ENCODE measurements around the gene ANKRD12. TPM values are rescaled to one million over a fixed set of nuclear protein-coding genes. Genes with fewer than 3 reads are reported as not detected.
"Not testable (repeated sequence)": the region's sequence is repeated elsewhere in the genome, so short reads cannot be mapped to it uniquely, and the experiment has no call there.

The ANKRD12 gene
- total RNA-seq (68.8 TPM), polyA plus RNA-seq (ENCODE audit: insufficient read depth in 1 of 8, insufficient read length in 8 of 8, low replicate concordance in 1 of 8) (10 to 100 TPM; 12.7 to 21.3 (median 16.2) TPM)
- long read RNA-seq, donor 1 = 0 reads
- long read RNA-seq, donor 2 = 0 reads
- long read RNA-seq, donor 3, partial matches to known transcripts = 8 of 8 reads
- long read RNA-seq, donor 3, other reads (novel, unspliced or antisense) = 0 of 8 reads
- long read RNA-seq, donor 4 = 0 reads
- long read RNA-seq, donor 5 = 0 reads
- long read RNA-seq, donor 6, partial matches to known transcripts = 0 of 1 reads
- long read RNA-seq, donor 6, other reads (novel, unspliced or antisense) = 0 of 1 reads
- long read RNA-seq, donor 7, partial matches to known transcripts = 5 of 5 reads
- long read RNA-seq, donor 7, other reads (novel, unspliced or antisense) = 0 of 5 reads
- long read RNA-seq, donor 8 = 0 reads
- long read RNA-seq, donor 9 = 0 reads
- long read RNA-seq, donor 10 = 0 reads
- long read RNA-seq, donor 11, partial matches to known transcripts = 0 of 1 reads
- long read RNA-seq, donor 11, other reads (novel, unspliced or antisense) = 0 of 1 reads

GRCh38 chr18:9136315-9137155, at the start of gene ANKRD12:
Gene ANKRD12 (plus strand): TSS chr18:9136781. CDS start chr18:9182433, 45,652 bp downstream.
- H3K4me3 ChIP-seq (ENCODE audit: low read length) = peak within 1 kb of the TSS; percentile 90
- DNase-seq = peak; percentile 99
- peaks cover 14% of the 10 kb centered on the region for H3K4me1 ChIP-seq (ENCODE audit: control insufficient read depth, insufficient read depth, low read length)
- WGBS (ENCODE audit: insufficient coverage) = under 1% methylated on average over 78 of the region's 95 CpGs
- H3K27me3 ChIP-seq (ENCODE audit: control insufficient read depth, insufficient read depth, low read length) = no peaks in the 10 kb centered on the region
- H3K9me3 ChIP-seq (replicated peaks; ENCODE audit: control insufficient read depth, low read depth, low read length) = no peaks in the 10 kb centered on the region
- H3K27ac ChIP-seq (ENCODE audit: low read length) = peak within 1 kb of the TSS; percentile 96
- peaks cover 14% of the 10 kb centered on the region for H3K36me3 ChIP-seq (ENCODE audit: control insufficient read depth, insufficient read depth, low read length)

GRCh38 chr18:9087144-9087543, 49.4 kb upstream of the ANKRD12 start:
- Histone ChIP-seq H3K9me3 (replicated peaks; ENCODE audit: control insufficient read depth, low read depth, low read length) (no peaks in the 10 kb centered on the region), H3K4me3 (ENCODE audit: low read length) (no peak overlapping the region), H3K27ac (ENCODE audit: low read length) (no peak overlapping the region), H3K4me1 (ENCODE audit: control insufficient read depth, insufficient read depth, low read length) (no peaks in the 10 kb centered on the region), H3K36me3 (ENCODE audit: control insufficient read depth, insufficient read depth, low read length) (no peaks in the 10 kb centered on the region), H3K27me3 (ENCODE audit: control insufficient read depth, insufficient read depth, low read length) (no peaks in the 10 kb centered on the region)
- no peak for DNase-seq
- WGBS (ENCODE audit: insufficient coverage) = no CpG with 5 or more reads among the region's 2 CpGs

GRCh38 chr18:9088252-9088651, 48.3 kb upstream of the ANKRD12 start:
- H3K27ac ChIP-seq (ENCODE audit: low read length) = no peak overlapping the region
- no peaks in the 10 kb centered on the region for H3K36me3 ChIP-seq (ENCODE audit: control insufficient read depth, insufficient read depth, low read length)
- H3K4me3 ChIP-seq (ENCODE audit: low read length) = no peak overlapping the region
- WGBS (ENCODE audit: insufficient coverage) = 77% methylated on average over 2 of the region's 5 CpGs
- no peak for DNase-seq
- H3K27me3 ChIP-seq (ENCODE audit: control insufficient read depth, insufficient read depth, low read length) = no peaks in the 10 kb centered on the region
- H3K9me3 ChIP-seq (replicated peaks; ENCODE audit: control insufficient read depth, low read depth, low read length) = no peaks in the 10 kb centered on the region
- no peaks in the 10 kb centered on the region for H3K4me1 ChIP-seq (ENCODE audit: control insufficient read depth, insufficient read depth, low read length)

- not testable (repeated sequence) for H3K9me3 ChIP-seq (replicated peaks; ENCODE audit: control insufficient read depth, low read depth, low read length); H3K27ac ChIP-seq (ENCODE audit: low read length); H3K36me3 ChIP-seq (ENCODE audit: control insufficient read depth, insufficient read depth, low read length); DNase-seq; H3K27me3 ChIP-seq (ENCODE audit: control insufficient read depth, insufficient read depth, low read length); H3K4me3 ChIP-seq (ENCODE audit: low read length); H3K4me1 ChIP-seq (ENCODE audit: control insufficient read depth, insufficient read depth, low read length)
- no CpG with 5 or more reads among the region's 2 CpGs for WGBS (ENCODE audit: insufficient coverage)
Measured at GRCh38 chr18:9088727-9089126, 47.9 kb upstream of the ANKRD12 start.

DNA sequence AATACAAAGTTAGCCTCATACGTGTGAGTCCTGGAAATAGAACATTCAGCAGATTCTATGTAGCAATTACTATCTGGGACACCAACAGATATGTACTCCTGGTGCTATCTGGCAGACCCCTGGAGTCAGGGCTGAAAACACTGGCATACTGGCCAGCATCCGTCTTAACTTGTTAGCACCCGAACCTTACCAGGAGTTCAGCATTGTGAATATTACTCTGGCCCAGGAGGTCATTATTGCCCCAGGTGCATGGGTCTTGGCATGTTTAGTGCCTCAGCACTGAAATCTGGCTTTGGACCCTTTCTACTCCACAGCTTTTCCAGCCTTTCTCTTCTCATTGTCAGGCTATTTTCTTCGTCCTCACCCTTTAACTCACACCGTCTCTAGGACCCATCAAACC, 46.0 kb upstream of the ANKRD12 start:
- DNase-seq = no peak
- Histone ChIP-seq H3K4me1 (ENCODE audit: control insufficient read depth, insufficient read depth, low read length) (no peaks in the 10 kb centered on the region), H3K36me3 (ENCODE audit: control insufficient read depth, insufficient read depth, low read length) (no peaks in the 10 kb centered on the region), H3K27ac (ENCODE audit: low read length) (no peak overlapping the region), H3K9me3 (replicated peaks; ENCODE audit: control insufficient read depth, low read depth, low read length) (no peaks in the 10 kb centered on the region), H3K4me3 (ENCODE audit: low read length) (no peak overlapping the region), H3K27me3 (ENCODE audit: control insufficient read depth, insufficient read depth, low read length) (no peaks in the 10 kb centered on the region)
- 87% methylated on average over 5 of the region's 5 CpGs for WGBS (ENCODE audit: insufficient coverage)

DNA sequence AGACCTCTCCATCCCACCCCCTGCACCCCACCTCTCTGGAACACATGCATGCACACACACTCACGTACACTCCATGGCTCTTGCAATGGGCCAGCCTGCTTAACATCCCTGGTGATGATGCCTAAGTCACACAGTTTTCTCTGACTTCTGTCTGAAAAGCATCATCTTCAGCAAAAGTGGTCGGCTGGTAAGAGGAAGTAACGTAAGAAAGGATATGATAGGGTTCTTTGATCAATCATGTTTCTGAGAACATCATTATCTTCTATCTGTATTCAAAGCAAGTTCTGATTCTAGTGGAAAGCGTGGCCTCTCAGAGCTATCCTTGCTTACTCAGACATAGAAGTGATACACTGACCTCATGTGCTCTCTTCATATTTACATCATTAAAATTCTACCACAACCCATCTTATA, 45.5 kb upstream of the ANKRD12 start:
- Histone ChIP-seq H3K27me3 (ENCODE audit: control insufficient read depth, insufficient read depth, low read length) (no peaks in the 10 kb centered on the region), H3K4me1 (ENCODE audit: control insufficient read depth, insufficient read depth, low read length) (no peaks in the 10 kb centered on the region), H3K36me3 (ENCODE audit: control insufficient read depth, insufficient read depth, low read length) (no peaks in the 10 kb centered on the region), H3K27ac (ENCODE audit: low read length) (no peak overlapping the region), H3K4me3 (ENCODE audit: low read length) (no peak overlapping the region), H3K9me3 (replicated peaks; ENCODE audit: control insufficient read depth, low read depth, low read length) (no peaks in the 10 kb centered on the region)
- DNase-seq = no peak
- WGBS (ENCODE audit: insufficient coverage) = 90% methylated on average over 2 of the region's 4 CpGs

DNA sequence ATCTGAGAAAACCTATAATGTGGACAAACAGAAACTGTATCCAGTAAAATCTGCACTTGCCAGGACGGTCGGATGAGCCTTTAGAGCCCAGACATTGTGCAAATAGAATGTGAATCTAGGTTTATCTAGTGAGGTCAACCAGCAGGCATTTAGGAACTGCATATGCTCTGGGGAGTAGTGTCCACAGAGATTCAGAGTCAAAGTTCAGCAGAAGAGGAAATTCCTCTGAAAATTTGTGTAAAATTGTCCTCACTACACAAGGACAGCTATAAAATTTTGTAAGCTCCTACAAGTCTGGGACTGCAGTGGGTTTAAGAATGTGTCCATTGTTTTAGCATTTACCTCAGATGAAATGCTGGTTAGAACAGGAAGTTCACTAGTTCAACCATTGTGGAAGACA, 43.9 kb upstream of the ANKRD12 start:
- no peak for DNase-seq
- H3K4me3 ChIP-seq (ENCODE audit: low read length) = no peak overlapping the region
- H3K9me3 ChIP-seq (replicated peaks; ENCODE audit: control insufficient read depth, low read depth, low read length) = no peaks in the 10 kb centered on the region
- H3K27me3 ChIP-seq (ENCODE audit: control insufficient read depth, insufficient read depth, low read length) = no peaks in the 10 kb centered on the region
- no peaks in the 10 kb centered on the region for H3K36me3 ChIP-seq (ENCODE audit: control insufficient read depth, insufficient read depth, low read length)
- H3K27ac ChIP-seq (ENCODE audit: low read length) = peak overlapping the region; percentile 20
- WGBS (ENCODE audit: insufficient coverage) = 72% methylated on average over 2 of the region's 2 CpGs
- no peaks in the 10 kb centered on the region for H3K4me1 ChIP-seq (ENCODE audit: control insufficient read depth, insufficient read depth, low read length)

GRCh38 chr18:9093109-9093508, 43.5 kb upstream of the ANKRD12 start:
- not testable (repeated sequence) for H3K27ac ChIP-seq (ENCODE audit: low read length); H3K4me3 ChIP-seq (ENCODE audit: low read length); H3K36me3 ChIP-seq (ENCODE audit: control insufficient read depth, insufficient read depth, low read length); H3K27me3 ChIP-seq (ENCODE audit: control insufficient read depth, insufficient read depth, low read length); H3K9me3 ChIP-seq (replicated peaks; ENCODE audit: control insufficient read depth, low read depth, low read length); H3K4me1 ChIP-seq (ENCODE audit: control insufficient read depth, insufficient read depth, low read length); DNase-seq
- WGBS (ENCODE audit: insufficient coverage) = no CpG with 5 or more reads among the region's 3 CpGs

DNA sequence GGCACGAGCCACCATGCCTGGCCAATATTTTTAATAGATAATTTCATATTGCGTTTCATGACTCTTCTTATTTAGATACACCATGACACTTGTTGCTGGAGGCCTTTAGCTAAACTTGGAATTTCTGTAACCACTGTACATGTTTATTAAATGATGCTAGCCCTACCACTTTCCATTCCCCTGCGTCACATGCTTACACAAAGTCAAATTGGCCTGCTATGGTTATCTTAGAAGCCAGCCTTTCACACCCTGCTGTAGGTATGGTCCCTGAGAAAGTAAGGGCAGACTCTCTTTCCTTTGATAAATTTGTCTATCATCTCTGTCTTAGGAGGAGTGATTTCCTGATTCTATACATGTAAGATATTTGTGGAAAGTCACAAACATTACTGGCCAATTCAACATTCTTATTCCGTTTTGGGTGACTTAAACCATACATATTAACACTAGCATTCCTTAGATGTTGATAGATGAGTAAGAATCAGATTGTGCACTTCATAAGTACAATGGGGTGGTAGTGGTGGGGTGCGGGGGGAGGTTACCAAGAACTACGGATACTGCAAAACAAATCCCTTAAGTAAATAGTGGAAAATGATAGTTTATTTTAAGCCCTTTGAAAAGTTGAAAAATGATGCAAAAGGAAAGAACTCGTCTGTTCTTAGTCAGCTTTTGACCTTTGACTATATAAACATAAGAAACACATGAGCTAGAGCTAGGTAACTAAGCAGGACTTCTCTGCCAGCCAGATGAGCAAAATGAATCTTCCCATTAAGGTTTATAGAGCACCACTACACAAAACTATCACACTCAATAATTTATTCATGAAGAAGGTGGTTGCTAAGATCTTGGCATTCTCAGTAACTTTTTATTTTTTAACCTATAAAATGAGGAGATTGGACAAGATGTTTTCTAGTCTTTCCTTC, 42.0 kb upstream of the ANKRD12 start:
- no peaks in the 10 kb centered on the region for H3K4me1 ChIP-seq (ENCODE audit: control insufficient read depth, insufficient read depth, low read length)
- no peak for DNase-seq
- WGBS (ENCODE audit: insufficient coverage) = no CpG with 5 or more reads among the region's 7 CpGs
- no peaks in the 10 kb centered on the region for H3K27me3 ChIP-seq (ENCODE audit: control insufficient read depth, insufficient read depth, low read length)
- H3K9me3 ChIP-seq (replicated peaks; ENCODE audit: control insufficient read depth, low read depth, low read length) = no peaks in the 10 kb centered on the region
- no peak overlapping the region for H3K27ac ChIP-seq (ENCODE audit: low read length)
- no peaks in the 10 kb centered on the region for H3K36me3 ChIP-seq (ENCODE audit: control insufficient read depth, insufficient read depth, low read length)
- H3K4me3 ChIP-seq (ENCODE audit: low read length) = no peak overlapping the region

Measured in muscle of leg (tissue), 16 donors.